ENCODE measurements around the gene C13orf46. TPM values are rescaled to one million over a fixed set of nuclear protein-coding genes. Genes with fewer than 3 reads are reported as not detected.

C13orf46 gene
- total RNA-seq, 2 experiments from 2014 or later: 0.59 to 0.78 TPM

- ChIA-PET POLR2A (no interaction called here), CTCF (no interaction called here)
Measured at GRCh38 chr13:113945857-113946408, 27.9 kb downstream of the C13orf46 start.

- ChIA-PET CTCF (no interaction called here), POLR2A (no interaction called here)
Measured at GRCh38 chr13:113943821-113944565, 29.9 kb downstream of the C13orf46 start.

DNA sequence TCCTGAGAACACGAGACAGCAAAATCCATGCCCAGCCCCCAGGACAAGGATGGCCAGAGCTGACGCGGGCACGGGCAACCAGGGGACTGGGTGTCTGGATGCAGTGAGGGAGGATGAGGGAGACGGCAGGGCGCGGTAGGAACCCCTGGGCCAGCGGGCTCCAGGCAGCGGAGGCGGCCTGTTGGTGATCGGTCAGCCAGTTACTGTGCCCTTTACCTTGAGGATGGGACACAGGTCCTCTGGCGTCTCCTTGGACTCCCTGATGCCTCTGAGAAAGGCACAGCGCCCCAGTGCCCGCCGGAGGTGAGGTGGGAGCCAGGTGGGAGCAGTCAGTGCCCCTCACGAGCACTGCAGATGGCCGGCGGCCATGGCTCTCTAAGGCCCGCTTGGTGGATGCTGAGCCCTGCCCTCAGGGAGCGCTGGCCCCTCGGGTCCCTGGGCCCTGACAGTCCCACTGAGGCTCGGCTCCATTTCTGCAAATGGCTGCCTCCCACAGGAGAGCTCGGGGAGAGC lies 31.2 kb downstream of the C13orf46 start:
- ChIA-PET CTCF (no interaction called here), POLR2A (no interaction called here)

GRCh38 chr13:113941571-113942191 lies 32.2 kb downstream of the C13orf46 start:
- POLR2A ChIA-PET: no interaction called here
- CTCF ChIA-PET: no interaction called here

- POLR2A ChIA-PET: no interaction called here
- CTCF ChIA-PET: no interaction called here
Measured at GRCh38 chr13:113939944-113940297, 34.0 kb downstream of the C13orf46 start.

GRCh38 chr13:113939129-113939943 lies 34.5 kb downstream of the C13orf46 start:
- POLR2A ChIA-PET: no interaction called here
- CTCF ChIA-PET: no interaction called here

DNA sequence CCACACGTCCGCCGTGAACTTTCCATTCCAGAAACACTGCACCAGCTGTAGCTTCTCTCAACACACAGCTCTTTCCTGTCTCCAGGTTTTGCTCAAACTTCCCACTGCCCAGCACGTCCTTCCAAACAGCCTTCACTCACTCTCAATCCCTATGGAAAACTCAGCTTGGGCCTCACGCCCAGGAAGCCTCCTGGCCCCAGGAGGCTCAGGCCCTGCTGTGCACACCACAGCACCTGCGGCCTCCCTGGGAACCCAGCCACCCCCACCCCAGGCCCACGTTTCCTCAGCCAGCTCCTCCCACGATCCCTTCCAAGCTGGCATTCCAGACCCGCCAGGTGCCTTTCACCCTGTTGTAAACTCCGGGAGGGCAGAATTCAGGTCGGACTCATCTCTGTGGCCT lies 35.2 kb downstream of the C13orf46 start:
- ChIA-PET CTCF (no interaction called here), POLR2A (no interaction called here)

DNA sequence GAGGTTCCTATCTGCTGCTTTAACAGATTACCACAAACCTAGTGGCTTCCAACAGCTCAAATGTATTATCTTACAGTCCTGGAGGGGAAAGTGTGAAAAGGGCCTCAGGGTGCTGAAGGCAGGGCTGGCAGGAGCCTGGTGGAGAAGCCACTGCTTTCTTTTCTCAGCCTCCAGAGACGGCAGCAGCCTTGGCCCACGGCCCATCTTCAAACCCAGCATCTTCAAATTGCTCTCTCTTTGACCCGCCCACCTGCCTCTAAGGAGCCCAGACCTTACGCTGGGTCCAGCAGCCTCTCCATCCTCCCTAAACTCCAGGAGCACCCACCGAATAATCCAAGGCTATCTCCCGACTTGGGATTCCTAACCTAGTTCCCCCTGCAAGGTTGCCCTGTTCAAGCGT lies 35.6 kb downstream of the C13orf46 start:
- ChIA-PET CTCF (no interaction called here), POLR2A (no interaction called here)

- ChIA-PET CTCF (no interaction called here), POLR2A (no interaction called here)
Measured at GRCh38 chr13:113937527-113938180, 36.2 kb downstream of the C13orf46 start.

DNA sequence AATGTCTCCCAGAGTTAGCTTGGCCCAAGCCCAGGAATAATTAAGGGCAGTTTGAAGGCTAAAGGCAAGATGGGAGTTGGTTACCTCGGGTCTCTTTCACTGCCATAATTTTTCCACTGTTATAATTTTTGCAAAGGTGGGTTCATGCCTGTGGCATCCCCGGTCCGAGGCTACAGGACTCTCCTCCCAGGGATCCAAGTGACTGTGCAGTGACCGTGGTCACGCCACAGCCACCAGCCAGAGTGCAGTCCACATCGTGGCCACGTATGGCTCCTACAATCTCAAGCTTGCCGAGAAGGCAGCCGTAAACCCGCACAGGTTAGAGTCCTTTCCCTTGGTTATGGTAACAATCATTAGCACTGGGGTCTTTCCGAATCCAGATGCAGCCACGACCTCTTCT lies 36.8 kb downstream of the C13orf46 start:
- ChIA-PET POLR2A (no interaction called here), CTCF (no interaction called here)

DNA sequence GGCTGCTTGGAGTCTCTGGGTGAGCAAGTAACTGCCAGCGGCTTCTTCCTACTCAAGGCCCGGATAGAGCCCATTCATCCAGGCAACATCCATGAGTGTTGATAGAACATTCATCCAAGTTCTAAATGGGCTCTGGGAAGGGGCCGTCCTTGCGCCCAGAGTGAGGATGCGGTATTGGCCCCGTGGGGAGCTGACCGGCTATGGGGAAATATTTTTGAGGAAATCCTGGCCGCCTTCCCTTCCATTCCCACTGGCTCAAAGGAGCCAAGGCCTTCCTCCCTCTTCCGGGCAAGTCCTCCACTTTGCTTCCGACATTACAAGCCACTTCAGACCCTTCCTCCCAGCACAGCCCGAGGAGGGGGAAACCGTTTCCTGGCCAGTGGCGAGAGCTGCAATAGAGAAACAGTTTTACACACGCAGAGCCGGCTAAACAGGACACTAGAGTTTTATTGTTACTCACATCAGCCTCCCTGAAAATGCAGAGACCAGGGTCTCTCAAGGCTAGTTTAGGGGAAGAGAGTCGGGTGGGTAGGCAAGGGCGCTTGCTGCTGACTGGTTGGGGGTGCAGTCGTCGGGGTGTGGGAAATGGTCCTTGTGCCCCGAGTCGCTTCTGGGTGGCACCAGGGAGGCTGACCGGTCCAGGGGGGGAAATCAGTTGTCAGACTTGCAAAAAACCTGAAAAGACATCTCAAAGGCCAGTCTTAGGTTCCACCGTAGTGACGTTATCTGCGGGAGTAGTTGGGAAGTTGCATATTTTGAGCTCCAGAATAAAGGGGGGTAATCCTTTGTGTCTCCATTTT lies 37.5 kb downstream of the C13orf46 start:
- ChIA-PET CTCF (no interaction called here), POLR2A (no interaction called here)

DNA sequence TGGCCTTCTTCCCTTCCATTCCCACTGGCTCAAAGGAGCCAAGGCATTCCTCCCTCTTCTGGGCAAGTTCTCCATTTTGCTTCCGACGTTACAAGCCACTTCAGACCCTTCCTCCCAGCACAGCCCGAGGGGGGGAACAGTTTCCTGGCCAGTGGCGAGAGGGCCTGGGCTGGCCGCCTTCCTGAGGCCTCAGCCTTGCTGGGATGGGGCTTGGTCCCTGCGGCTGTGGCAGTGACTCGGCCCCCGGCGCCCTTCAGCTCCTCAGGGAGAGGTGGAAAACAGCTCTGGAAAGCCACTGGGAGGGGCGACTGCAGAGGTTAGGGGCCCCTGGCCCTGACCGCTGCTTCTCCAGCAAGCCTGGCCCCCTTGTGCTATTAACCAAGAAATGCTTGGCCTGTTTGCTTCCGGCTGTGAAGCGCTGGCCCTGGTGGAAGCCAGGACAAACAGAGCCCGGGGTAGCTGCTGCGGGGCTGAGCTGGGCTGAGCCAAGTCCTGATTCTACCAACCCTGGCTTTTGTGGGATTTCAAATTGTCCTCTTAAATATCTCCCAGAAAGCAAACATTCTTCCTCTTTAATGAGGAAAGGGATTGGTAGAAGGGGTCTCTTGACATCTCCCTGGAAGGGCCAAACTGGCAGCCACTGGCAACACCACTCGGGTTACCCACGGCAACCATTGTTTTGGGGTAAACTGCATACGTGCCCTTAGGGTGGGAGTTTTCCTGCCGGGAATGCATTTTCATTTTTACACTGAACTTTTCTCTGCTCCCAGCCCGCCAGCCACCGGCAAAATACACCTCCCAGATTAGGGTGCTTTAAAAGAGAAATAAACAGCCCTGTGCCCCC lies 38.7 kb downstream of the C13orf46 start:
- POLR2A ChIA-PET: no interaction called here
- CTCF ChIA-PET: no interaction called here

- CTCF ChIA-PET: no interaction called here
- POLR2A ChIA-PET: no interaction called here
Measured at GRCh38 chr13:113934576-113934975, 39.3 kb downstream of the C13orf46 start.

GRCh38 chr13:113933901-113934300 lies 40.0 kb downstream of the C13orf46 start:
- ChIA-PET CTCF (no interaction called here), POLR2A (no interaction called here)

GRCh38 chr13:113931841-113932459 lies 41.9 kb downstream of the C13orf46 start:
- POLR2A ChIA-PET: no interaction called here

GRCh38 chr13:113930671-113931637 lies 42.9 kb downstream of the C13orf46 start:
- POLR2A ChIA-PET: no interaction called here

More at GRCh38 chr13:113931841-113932459, 41.9 kb downstream of the C13orf46 start:
- CTCF ChIA-PET: no interaction called here

More at GRCh38 chr13:113930671-113931637, 42.9 kb downstream of the C13orf46 start:
- CTCF ChIA-PET: no interaction called here

Measured in activated CD8-positive, alpha-beta memory T cell treated with anti-CD3 and anti-CD28 coated beads for 36 hours (primary cell).